ENCODE measurements around the gene RNASE2. TPM values are rescaled to one million over a fixed set of nuclear protein-coding genes. Genes with fewer than 3 reads are reported as not detected.
A peak's percentile ranks its signal among the peaks of the same experiment; 100 is the strongest.

Gene RNASE2
- total RNA-seq, 4 donors from 2014 or later, result 2.7 TPM; not detected in 3

- H3K9me3 ChIP-seq, result no peaks in the 10 kb centered on the region
- peak overlapping the region in 1 of 4 donors; percentile 5 for H3K4me3 ChIP-seq
- in situ Hi-C loops (cut with MboI; ENCODE audit: low pct_ligation_motif_present in 1 of 4, low pct_unique_long_range_greater_than_20kb in 1 of 4, low sequenced_read_pairs in 3 of 4) (loop anchor here in 1 of 4 donors (25.0 kb wide), 1 partner anchor 309 kb away; the partner anchor contains the start of genes ANG and RNASE4), intact Hi-C loops (cut with DNase I; ENCODE audit: low total_unique reads) (no loop called here)
- no peaks in the 10 kb centered on the region for H3K27me3 ChIP-seq
- peak overlapping the region; percentile 32 to 73 (median 63) for H3K27ac ChIP-seq
- 45 to 49% methylated on average over 2 to 14 of the region's 14 CpGs for WGBS, 2 donors (ENCODE audit: low coverage in 1 of 2)
- H3K4me1 ChIP-seq, result peaks cover 0 to 42% (median 25%) of the 10 kb centered on the region in 4 donors
- peaks cover 0 to 50% (median 22%) of the 10 kb centered on the region in 4 donors for H3K36me3 ChIP-seq
- no peak for DNase-seq
- TF ChIP-seq POLR2AphosphoS5 (IDR thresholded peaks at IDR 0.05), result no peak
- TF ChIP-seq EP300 (IDR thresholded peaks at IDR 0.05; ENCODE audit: low read depth), result no peak
- TF ChIP-seq CTCF (IDR thresholded peaks at IDR 0.05), result no peak
- TF ChIP-seq POLR2A (IDR thresholded peaks at IDR 0.05), result no peak
Measured at GRCh38 chr14:20996521-20996920, 41.2 kb downstream of the RNASE2 start.

DNA sequence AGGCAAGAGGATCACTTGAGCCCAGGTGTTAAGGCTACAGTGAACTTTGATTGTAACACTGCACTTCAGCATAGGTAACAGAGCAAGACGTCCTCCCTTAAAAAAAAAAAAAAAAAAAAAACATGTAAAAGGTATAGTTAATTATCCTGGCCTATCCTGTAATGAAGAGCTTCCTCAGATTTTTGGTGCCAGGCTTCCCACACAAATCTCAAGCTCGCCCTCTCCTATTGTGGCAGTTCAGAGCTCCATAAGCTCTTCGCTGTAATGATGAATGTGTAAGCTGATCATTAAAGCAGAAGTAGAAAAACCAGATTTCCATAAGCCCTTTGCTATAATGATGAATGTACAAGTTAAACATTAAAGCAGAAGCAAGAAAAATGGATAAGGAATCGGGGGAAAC is 41.8 kb downstream of the RNASE2 start:
- DNase-seq, result no peak
- TF ChIP-seq CTCF (IDR thresholded peaks at IDR 0.05) (no peak), POLR2AphosphoS5 (IDR thresholded peaks at IDR 0.05) (no peak), POLR2A (IDR thresholded peaks at IDR 0.05) (no peak)
- Histone ChIP-seq H3K36me3 (peaks cover 0 to 44% (median 20%) of the 10 kb centered on the region in 4 donors), H3K4me1 (peaks cover 0 to 41% (median 23%) of the 10 kb centered on the region in 4 donors), H3K9me3 (no peaks in the 10 kb centered on the region), H3K4me3 (peak overlapping the region in 1 of 4 donors; percentile 5), H3K27ac (peak overlapping the region; percentile 32 to 73 (median 63)), H3K27me3 (no peaks in the 10 kb centered on the region)
- in situ Hi-C loops (cut with MboI; ENCODE audit: low pct_ligation_motif_present in 1 of 4, low pct_unique_long_range_greater_than_20kb in 1 of 4, low sequenced_read_pairs in 3 of 4) (loop anchor here in 1 of 4 donors (25.0 kb wide), 1 partner anchor 310 kb away; the partner anchor contains the start of genes ANG and RNASE4), intact Hi-C loops (cut with DNase I; ENCODE audit: low total_unique reads) (no loop called here)
- WGBS, 2 donors (ENCODE audit: low coverage in 1 of 2), result 50 to 60% methylated on average over 3 to 4 of the region's 4 CpGs

- Histone ChIP-seq H3K27me3 (no peaks in the 10 kb centered on the region), H3K9me3 (no peaks in the 10 kb centered on the region), H3K4me3 (peak overlapping the region in 1 of 4 donors; percentile 8), H3K4me1 (peaks cover 0 to 45% (median 23%) of the 10 kb centered on the region in 4 donors), H3K36me3 (peaks cover 0 to 40% (median 18%) of the 10 kb centered on the region in 4 donors), H3K27ac (peak overlapping the region; percentile 32 to 73 (median 63))
- in situ Hi-C loops (cut with MboI; ENCODE audit: low pct_ligation_motif_present in 1 of 4, low pct_unique_long_range_greater_than_20kb in 1 of 4, low sequenced_read_pairs in 3 of 4) (loop anchor here in 1 of 4 donors (25.0 kb wide), 1 partner anchor 310 kb away; the partner anchor contains the start of genes ANG and RNASE4), intact Hi-C loops (cut with DNase I; ENCODE audit: low total_unique reads) (no loop called here)
- whole genome bisulfite sequencing, 2 donors (ENCODE audit: low coverage in 1 of 2), result 51% methylated on average over 6 of the region's 6 CpGs
- no peak for DNase-seq
- TF ChIP-seq CTCF (IDR thresholded peaks at IDR 0.05), result no peak
- no peak for TF ChIP-seq EP300 (IDR thresholded peaks at IDR 0.05; ENCODE audit: low read depth)
- TF ChIP-seq POLR2AphosphoS5 (IDR thresholded peaks at IDR 0.05), result no peak
- TF ChIP-seq POLR2A (IDR thresholded peaks at IDR 0.05), result no peak
Measured at GRCh38 chr14:20997564-20997963, 42.3 kb downstream of the RNASE2 start.

DNA sequence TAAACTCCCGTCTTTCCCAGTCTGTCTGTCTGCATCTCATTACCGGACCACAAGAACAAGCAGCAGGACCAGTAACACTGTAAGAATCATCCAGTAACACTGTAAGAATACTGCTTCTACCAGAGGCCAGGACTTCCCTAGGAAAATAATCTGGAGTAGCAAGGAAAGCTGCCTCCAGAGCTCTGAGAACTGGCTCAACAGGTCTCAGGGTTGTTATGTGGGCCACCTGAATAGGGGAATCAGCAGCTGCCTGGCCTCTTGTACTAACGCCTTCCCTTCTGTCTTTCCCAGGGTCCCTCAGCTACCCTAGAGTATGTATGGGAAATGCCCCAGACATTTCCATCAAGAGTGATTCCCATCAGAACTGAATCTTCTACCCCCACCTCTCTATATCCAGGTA is 42.9 kb downstream of the RNASE2 start:
- Histone ChIP-seq H3K4me3 (peak overlapping the region in 1 of 4 donors; percentile 8), H3K9me3 (no peaks in the 10 kb centered on the region), H3K27ac (peak overlapping the region; percentile 32 to 73 (median 63)), H3K36me3 (peaks cover 0 to 34% (median 15%) of the 10 kb centered on the region in 4 donors), H3K27me3 (no peaks in the 10 kb centered on the region), H3K4me1 (peaks cover 0 to 45% (median 28%) of the 10 kb centered on the region in 4 donors)
- 41 to 80% methylated on average over 2 to 3 of the region's 3 CpGs for WGBS, 2 donors (ENCODE audit: low coverage in 1 of 2)
- in situ Hi-C loops (cut with MboI; ENCODE audit: low pct_ligation_motif_present in 1 of 4, low pct_unique_long_range_greater_than_20kb in 1 of 4, low sequenced_read_pairs in 3 of 4) (loop anchor here in 1 of 4 donors (25.0 kb wide), 1 partner anchor 311 kb away; the partner anchor contains the start of genes ANG and RNASE4), intact Hi-C loops (cut with DNase I; ENCODE audit: low total_unique reads) (no loop called here)
- TF ChIP-seq EP300 (IDR thresholded peaks at IDR 0.05; ENCODE audit: low read depth) (no peak), POLR2A (IDR thresholded peaks at IDR 0.05) (no peak), CTCF (IDR thresholded peaks at IDR 0.05) (no peak)
- DNase-seq, result peak; percentile 51
